MM.1S (cell line): ENCODE measurements around the gene USP13.

Experiments used
- DNase-seq: peaks from one replicate; pipeline ENCODE4 v3.0.0-alpha.2; 2015
- H2AFZ ChIP-seq: fragments of 300-600 bp; sonication (generic); 2 replicates; pipeline ENCODE4 v1.6.0; 2016; ENCODE audit warnings: antibody characterized with exemption, low read length
- H3F3A ChIP-seq: fragments of 300-600 bp; sonication (generic); 2 replicates; pipeline ENCODE4 v1.6.1; 2016; ENCODE audit warnings: mild to moderate bottlenecking, antibody characterized with exemption, low read length, moderate library complexity, mixed read lengths; ENCODE audit not compliant: insufficient read depth
- H3K27ac ChIP-seq: fragments of 300-600 bp; sonication (generic); 2 replicates; pipeline ENCODE4 v1.5.1; 2016; ENCODE audit warnings: mild to moderate bottlenecking, low read length
- H3K27me3 ChIP-seq: fragments of 300-600 bp; sonication (generic); replicated peaks from 2 replicates; pipeline ENCODE4 v1.6.0; 2016; ENCODE audit warnings: low read length; ENCODE audit not compliant: insufficient read depth
- H3K36me3 ChIP-seq: fragments of 300-600 bp; sonication (generic); replicated peaks from 2 replicates; pipeline ENCODE4 v1.6.1; 2016; ENCODE audit warnings: mild to moderate bottlenecking, low read length, mixed read lengths; ENCODE audit not compliant: insufficient read depth
- H3K4me1 ChIP-seq: fragments of 300-600 bp; sonication (generic); 2 replicates; pipeline ENCODE4 v1.6.1; 2016; ENCODE audit warnings: low read length, mixed read lengths
- H3K4me2 ChIP-seq: fragments of 300-600 bp; sonication (generic); 2 replicates; pipeline ENCODE4 v1.6.0; 2016; ENCODE audit warnings: low read depth, low read length
- H3K4me3 ChIP-seq: fragments of 300-600 bp; sonication (generic); 2 replicates; pipeline ENCODE4 v1.5.1; 2016; ENCODE audit warnings: low read length, mixed read lengths
- H3K79me2 ChIP-seq: fragments of 300-600 bp; sonication (generic); 2 replicates; pipeline ENCODE4 v1.6.1; 2016; ENCODE audit warnings: mixed run types, low read length, mixed read lengths
- H3K9ac ChIP-seq: fragments of 300-600 bp; sonication (generic); 2 replicates; pipeline ENCODE4 v1.6.1; 2016; ENCODE audit warnings: low read length, mixed read lengths
- H3K9me2 ChIP-seq: fragments of 300-600 bp; sonication (generic); replicated peaks from 2 replicates; pipeline ENCODE4 v1.6.1; 2016; ENCODE audit warnings: mild to moderate bottlenecking, low read length, mixed read lengths; ENCODE audit not compliant: insufficient read depth
- H3K9me3 ChIP-seq: fragments of 300-600 bp; sonication (generic); replicated peaks from 2 replicates; pipeline ENCODE4 v1.6.1; 2016; ENCODE audit warnings: mild to moderate bottlenecking, low read length, mixed read lengths; ENCODE audit not compliant: insufficient read depth
- H4K20me1 ChIP-seq: fragments of 300-600 bp; sonication (generic); 2 replicates; pipeline ENCODE4 v1.6.1; 2016; ENCODE audit warnings: mild to moderate bottlenecking, low read length, moderate library complexity, mixed read lengths; ENCODE audit not compliant: insufficient read depth
- CTCF ChIP-seq: fragments of 300-600 bp; sonication (generic); IDR thresholded peaks from 2 replicates; pipeline ENCODE4 v1.5.1; 2016; ENCODE audit warnings: antibody characterized with exemption, low read length, mixed read lengths
- EZH2 ChIP-seq: fragments of 300-600 bp; sonication (generic); optimal IDR thresholded peaks from 2 replicates; pipeline ENCODE3; 2017; ENCODE audit warnings: low read depth, mild to moderate bottlenecking, antibody characterized with exemption, low read length, mixed read lengths
- EZH2phosphoT487 ChIP-seq: fragments of 300-600 bp; sonication (generic); IDR thresholded peaks from 2 replicates; pipeline ENCODE4 v1.6.1; 2018; ENCODE audit warnings: antibody characterized with exemption, low read length

USP13 gene

GRCh38 chr3:179735321-179735720, 82.5 kb downstream of the USP13 start:
- Histone ChIP-seq H3K79me2 (no peaks in the 10 kb centered on the region), H3K9me3 (no peaks in the 10 kb centered on the region), H2AFZ (no peak overlapping the region), H3K4me1 (no peaks in the 10 kb centered on the region), H3K9ac (no peak overlapping the region), H3K36me3 (no peaks in the 10 kb centered on the region), H3K4me2 (no peak overlapping the region), H4K20me1 (no peaks in the 10 kb centered on the region), H3K4me3 (no peak overlapping the region), H3K9me2 (no peaks in the 10 kb centered on the region), H3K27me3 (no peaks in the 10 kb centered on the region), H3F3A (no peaks in the 10 kb centered on the region), H3K27ac (no peak overlapping the region)
- TF ChIP-seq CTCF (no peak), EZH2phosphoT487 (no peak)
- DNase-seq: no peak

- no peak overlapping the region for H3K4me3 ChIP-seq
- no peak for DNase-seq
- no peaks in the 10 kb centered on the region for H3F3A ChIP-seq
- H3K4me2 ChIP-seq: no peak overlapping the region
- no peak overlapping the region for H2AFZ ChIP-seq
- H3K4me1 ChIP-seq: no peaks in the 10 kb centered on the region
- no peaks in the 10 kb centered on the region for H4K20me1 ChIP-seq
- no peaks in the 10 kb centered on the region for H3K27me3 ChIP-seq
- H3K27ac ChIP-seq: no peak overlapping the region
- no peaks in the 10 kb centered on the region for H3K9me3 ChIP-seq
- H3K9me2 ChIP-seq: no peaks in the 10 kb centered on the region
- no peak for TF ChIP-seq CTCF
- TF ChIP-seq EZH2phosphoT487: no peak
- TF ChIP-seq EZH2: no peak
- H3K36me3 ChIP-seq: peaks cover 3% of the 10 kb centered on the region; the same call in 1 of the 2 replicates
- no peaks in the 10 kb centered on the region for H3K79me2 ChIP-seq
- no peak overlapping the region for H3K9ac ChIP-seq
Measured at GRCh38 chr3:179738998-179739397, 86.2 kb downstream of the USP13 start.

GRCh38 chr3:179739816-179740594, 87.2 kb downstream of the USP13 start:
- Histone ChIP-seq H3K36me3 (peaks cover 3% of the 10 kb centered on the region; the same call in 1 of the 2 replicates), H4K20me1 (no peaks in the 10 kb centered on the region), H3F3A (no peaks in the 10 kb centered on the region), H3K4me2 (no peak overlapping the region), H3K27ac (no peak overlapping the region), H2AFZ (no peak overlapping the region), H3K9me3 (no peaks in the 10 kb centered on the region), H3K9me2 (no peaks in the 10 kb centered on the region), H3K9ac (no peak overlapping the region), H3K27me3 (no peaks in the 10 kb centered on the region), H3K4me3 (no peak overlapping the region), H3K79me2 (no peaks in the 10 kb centered on the region), H3K4me1 (no peaks in the 10 kb centered on the region)
- no peak for DNase-seq
- TF ChIP-seq EZH2 (no peak), CTCF (no peak), EZH2phosphoT487 (no peak)
